ENCODE results near the gene NKAIN2.
"Not testable (repeated sequence)": the region's sequence is repeated elsewhere in the genome, so short reads cannot be mapped to it uniquely, and the experiment has no call there.

NKAIN2 gene

GRCh38 chr6:124008988-124009765 lies 205.5 kb downstream of the NKAIN2 start:
- Histone ChIP-seq H3K27ac (ENCODE audit: low read depth, low read length) (no peak overlapping the region), H3K27me3 (ENCODE audit: control insufficient read depth in 1 of 2, insufficient read depth in 2 of 2, low read length in 2 of 2) (no peaks in the 10 kb centered on the region), H3K4me1 (ENCODE audit: control insufficient read depth in 1 of 2, insufficient read depth in 2 of 2, low read length in 2 of 2) (no peaks in the 10 kb centered on the region), H3K9me3 (ENCODE audit: control insufficient read depth in 1 of 2, low read length in 2 of 2) (no peaks in the 10 kb centered on the region), H3K9ac (ENCODE audit: low read depth in 1 of 2, low read length in 2 of 2) (no peak overlapping the region), H3K36me3 (ENCODE audit: control insufficient read depth in 1 of 2, insufficient read depth in 2 of 2, low read length in 2 of 2) (no peaks in the 10 kb centered on the region), H3K4me3 (ENCODE audit: low read depth in 1 of 2, low read length in 2 of 2) (no peak overlapping the region)

GRCh38 chr6:124010574-124010973 lies 206.9 kb downstream of the NKAIN2 start:
- no peaks in the 10 kb centered on the region for H3K9me3 ChIP-seq (ENCODE audit: control insufficient read depth in 1 of 2, low read length in 2 of 2)
- H3K4me3 ChIP-seq (ENCODE audit: low read depth in 1 of 2, low read length in 2 of 2), result no peak overlapping the region
- H3K36me3 ChIP-seq (ENCODE audit: control insufficient read depth in 1 of 2, insufficient read depth in 2 of 2, low read length in 2 of 2), result no peaks in the 10 kb centered on the region
- H3K4me1 ChIP-seq (ENCODE audit: control insufficient read depth in 1 of 2, insufficient read depth in 2 of 2, low read length in 2 of 2), result no peaks in the 10 kb centered on the region
- H3K9ac ChIP-seq (ENCODE audit: low read depth in 1 of 2, low read length in 2 of 2), result no peak overlapping the region
- no peaks in the 10 kb centered on the region for H3K27me3 ChIP-seq (ENCODE audit: control insufficient read depth in 1 of 2, insufficient read depth in 2 of 2, low read length in 2 of 2)
- H3K27ac ChIP-seq (ENCODE audit: low read depth, low read length), result no peak overlapping the region

DNA sequence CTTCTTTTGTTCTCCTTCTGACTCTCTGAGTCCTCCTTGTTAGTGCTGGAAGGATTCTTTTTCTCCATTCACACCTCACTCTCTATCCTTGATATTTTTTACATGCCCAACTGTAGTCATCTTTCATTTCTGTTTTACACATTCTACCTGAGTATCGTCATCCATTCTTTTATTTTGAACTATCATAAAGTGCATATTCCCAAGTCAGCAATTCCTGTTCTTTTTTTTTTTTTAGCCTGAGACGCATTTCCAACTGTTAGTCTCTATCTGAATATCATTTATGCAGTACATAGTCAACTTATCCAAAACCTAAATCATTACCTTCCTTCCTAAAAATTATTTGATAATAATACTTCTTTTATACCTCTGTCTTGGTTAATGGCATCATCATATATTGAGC lies 207.5 kb downstream of the NKAIN2 start:
- H3K27me3 ChIP-seq (ENCODE audit: control insufficient read depth in 1 of 2, insufficient read depth in 2 of 2, low read length in 2 of 2), result no peaks in the 10 kb centered on the region
- no peak overlapping the region for H3K9ac ChIP-seq (ENCODE audit: low read depth in 1 of 2, low read length in 2 of 2)
- no peaks in the 10 kb centered on the region for H3K4me1 ChIP-seq (ENCODE audit: control insufficient read depth in 1 of 2, insufficient read depth in 2 of 2, low read length in 2 of 2)
- no peaks in the 10 kb centered on the region for H3K9me3 ChIP-seq (ENCODE audit: control insufficient read depth in 1 of 2, low read length in 2 of 2)
- H3K4me3 ChIP-seq (ENCODE audit: low read depth in 1 of 2, low read length in 2 of 2), result no peak overlapping the region
- no peak overlapping the region for H3K27ac ChIP-seq (ENCODE audit: low read depth, low read length)
- no peaks in the 10 kb centered on the region for H3K36me3 ChIP-seq (ENCODE audit: control insufficient read depth in 1 of 2, insufficient read depth in 2 of 2, low read length in 2 of 2)

- not testable (repeated sequence) for H3K27me3 ChIP-seq (ENCODE audit: control insufficient read depth in 1 of 2, insufficient read depth in 2 of 2, low read length in 2 of 2); H3K27ac ChIP-seq (ENCODE audit: low read depth, low read length); H3K9ac ChIP-seq (ENCODE audit: low read depth in 1 of 2, low read length in 2 of 2); H3K4me1 ChIP-seq (ENCODE audit: control insufficient read depth in 1 of 2, insufficient read depth in 2 of 2, low read length in 2 of 2); H3K9me3 ChIP-seq (ENCODE audit: control insufficient read depth in 1 of 2, low read length in 2 of 2); H3K36me3 ChIP-seq (ENCODE audit: control insufficient read depth in 1 of 2, insufficient read depth in 2 of 2, low read length in 2 of 2); H3K4me3 ChIP-seq (ENCODE audit: low read depth in 1 of 2, low read length in 2 of 2)
Measured at GRCh38 chr6:124022051-124022450, 218.4 kb downstream of the NKAIN2 start.

- Histone ChIP-seq H3K27me3 (ENCODE audit: control insufficient read depth in 1 of 2, insufficient read depth in 2 of 2, low read length in 2 of 2) (no peaks in the 10 kb centered on the region), H3K4me3 (ENCODE audit: low read depth in 1 of 2, low read length in 2 of 2) (no peak overlapping the region), H3K9me3 (ENCODE audit: control insufficient read depth in 1 of 2, low read length in 2 of 2) (no peaks in the 10 kb centered on the region), H3K9ac (ENCODE audit: low read depth in 1 of 2, low read length in 2 of 2) (no peak overlapping the region), H3K27ac (ENCODE audit: low read depth, low read length) (no peak overlapping the region), H3K4me1 (ENCODE audit: control insufficient read depth in 1 of 2, insufficient read depth in 2 of 2, low read length in 2 of 2) (no peaks in the 10 kb centered on the region), H3K36me3 (ENCODE audit: control insufficient read depth in 1 of 2, insufficient read depth in 2 of 2, low read length in 2 of 2) (no peaks in the 10 kb centered on the region)
Measured at GRCh38 chr6:124022641-124023040, 219.0 kb downstream of the NKAIN2 start.

DNA sequence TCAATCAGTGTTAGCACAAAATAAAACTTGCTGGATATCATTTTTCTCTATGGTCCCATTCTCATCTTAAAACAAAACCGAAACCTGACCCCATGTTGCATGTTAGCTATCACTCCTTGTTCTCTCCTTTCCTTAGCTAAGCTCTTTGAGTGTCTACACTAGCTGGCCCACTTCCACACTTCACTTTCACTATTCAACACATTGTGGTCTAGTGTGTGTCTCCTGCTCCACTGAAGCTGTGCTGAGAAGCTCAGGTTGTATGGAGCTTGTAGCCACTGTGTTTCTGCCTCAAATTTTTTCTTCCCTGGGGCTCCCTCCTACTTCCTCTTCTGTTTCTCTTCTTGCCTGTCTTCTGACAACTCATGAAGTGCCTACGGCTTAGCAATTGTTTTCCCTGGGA lies 223.0 kb downstream of the NKAIN2 start:
- Histone ChIP-seq H3K9ac (ENCODE audit: low read depth in 1 of 2, low read length in 2 of 2) (no peak overlapping the region), H3K4me1 (ENCODE audit: control insufficient read depth in 1 of 2, insufficient read depth in 2 of 2, low read length in 2 of 2) (no peaks in the 10 kb centered on the region), H3K27me3 (ENCODE audit: control insufficient read depth in 1 of 2, insufficient read depth in 2 of 2, low read length in 2 of 2) (no peaks in the 10 kb centered on the region), H3K9me3 (ENCODE audit: control insufficient read depth in 1 of 2, low read length in 2 of 2) (no peaks in the 10 kb centered on the region), H3K27ac (ENCODE audit: low read depth, low read length) (no peak overlapping the region), H3K36me3 (ENCODE audit: control insufficient read depth in 1 of 2, insufficient read depth in 2 of 2, low read length in 2 of 2) (no peaks in the 10 kb centered on the region), H3K4me3 (ENCODE audit: low read depth in 1 of 2, low read length in 2 of 2) (no peak overlapping the region)

- H3K9ac ChIP-seq (ENCODE audit: low read depth in 1 of 2, low read length in 2 of 2), result no peak overlapping the region
- H3K9me3 ChIP-seq (ENCODE audit: control insufficient read depth in 1 of 2, low read length in 2 of 2), result no peaks in the 10 kb centered on the region
- H3K27ac ChIP-seq (ENCODE audit: low read depth, low read length), result no peak overlapping the region
- H3K27me3 ChIP-seq (ENCODE audit: control insufficient read depth in 1 of 2, insufficient read depth in 2 of 2, low read length in 2 of 2), result no peaks in the 10 kb centered on the region
- no peak overlapping the region for H3K4me3 ChIP-seq (ENCODE audit: low read depth in 1 of 2, low read length in 2 of 2)
- H3K4me1 ChIP-seq (ENCODE audit: control insufficient read depth in 1 of 2, insufficient read depth in 2 of 2, low read length in 2 of 2), result no peaks in the 10 kb centered on the region
- H3K36me3 ChIP-seq (ENCODE audit: control insufficient read depth in 1 of 2, insufficient read depth in 2 of 2, low read length in 2 of 2), result no peaks in the 10 kb centered on the region
Measured at GRCh38 chr6:124027392-124027791, 223.7 kb downstream of the NKAIN2 start.

DNA sequence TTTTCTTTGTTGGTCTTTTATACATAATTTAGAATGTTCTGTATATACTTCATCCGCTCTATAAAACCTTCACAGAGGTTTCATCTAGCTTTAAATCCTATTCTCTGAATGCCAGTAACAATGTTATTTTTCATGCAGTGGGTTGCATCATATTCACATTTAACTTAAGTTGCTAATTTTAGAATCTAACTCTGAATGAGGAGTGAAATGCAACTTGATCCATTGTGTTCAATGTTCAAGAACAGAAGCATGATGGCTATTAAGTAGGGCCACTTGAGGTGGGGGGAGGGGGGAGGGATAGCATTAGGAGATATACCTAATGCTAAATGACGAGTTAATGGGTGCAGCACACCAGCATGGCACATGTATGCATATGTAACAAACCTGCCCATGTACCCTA lies 224.5 kb downstream of the NKAIN2 start:
- Histone ChIP-seq H3K27ac (ENCODE audit: low read depth, low read length) (no peak overlapping the region), H3K9ac (ENCODE audit: low read depth in 1 of 2, low read length in 2 of 2) (no peak overlapping the region), H3K27me3 (ENCODE audit: control insufficient read depth in 1 of 2, insufficient read depth in 2 of 2, low read length in 2 of 2) (no peaks in the 10 kb centered on the region), H3K9me3 (ENCODE audit: control insufficient read depth in 1 of 2, low read length in 2 of 2) (no peaks in the 10 kb centered on the region), H3K4me1 (ENCODE audit: control insufficient read depth in 1 of 2, insufficient read depth in 2 of 2, low read length in 2 of 2) (no peaks in the 10 kb centered on the region), H3K4me3 (ENCODE audit: low read depth in 1 of 2, low read length in 2 of 2) (no peak overlapping the region), H3K36me3 (ENCODE audit: control insufficient read depth in 1 of 2, insufficient read depth in 2 of 2, low read length in 2 of 2) (no peaks in the 10 kb centered on the region)

GRCh38 chr6:124029567-124029966 lies 225.9 kb downstream of the NKAIN2 start:
- Histone ChIP-seq H3K9me3 (ENCODE audit: control insufficient read depth in 1 of 2, low read length in 2 of 2) (no peaks in the 10 kb centered on the region), H3K27me3 (ENCODE audit: control insufficient read depth in 1 of 2, insufficient read depth in 2 of 2, low read length in 2 of 2) (no peaks in the 10 kb centered on the region), H3K27ac (ENCODE audit: low read depth, low read length) (no peak overlapping the region), H3K9ac (ENCODE audit: low read depth in 1 of 2, low read length in 2 of 2) (no peak overlapping the region), H3K4me3 (ENCODE audit: low read depth in 1 of 2, low read length in 2 of 2) (no peak overlapping the region), H3K4me1 (ENCODE audit: control insufficient read depth in 1 of 2, insufficient read depth in 2 of 2, low read length in 2 of 2) (no peaks in the 10 kb centered on the region), H3K36me3 (ENCODE audit: control insufficient read depth in 1 of 2, insufficient read depth in 2 of 2, low read length in 2 of 2) (no peaks in the 10 kb centered on the region)

DNA sequence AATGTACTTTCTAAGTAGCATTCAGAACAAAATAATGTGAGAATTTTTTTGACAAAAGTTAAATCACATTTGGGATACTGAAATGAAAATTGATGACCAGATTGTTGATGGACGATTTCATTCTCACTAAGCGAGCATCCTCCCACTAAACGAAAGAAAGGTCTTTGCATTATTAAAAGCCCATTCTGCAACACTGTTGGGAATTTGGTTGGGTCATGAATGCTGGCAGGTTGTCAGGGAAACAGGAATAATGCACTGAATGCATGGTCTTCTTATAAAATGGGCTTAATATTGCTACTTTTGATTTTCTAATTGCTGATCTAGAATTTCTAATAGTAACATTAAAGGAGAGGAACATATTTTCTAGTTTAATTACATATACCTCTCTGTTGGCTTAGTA lies 229.8 kb downstream of the NKAIN2 start:
- H3K9me3 ChIP-seq (ENCODE audit: control insufficient read depth in 1 of 2, low read length in 2 of 2), result no peaks in the 10 kb centered on the region
- no peaks in the 10 kb centered on the region for H3K27me3 ChIP-seq (ENCODE audit: control insufficient read depth in 1 of 2, insufficient read depth in 2 of 2, low read length in 2 of 2)
- no peaks in the 10 kb centered on the region for H3K4me1 ChIP-seq (ENCODE audit: control insufficient read depth in 1 of 2, insufficient read depth in 2 of 2, low read length in 2 of 2)
- no peak overlapping the region for H3K4me3 ChIP-seq (ENCODE audit: low read depth in 1 of 2, low read length in 2 of 2)
- no peaks in the 10 kb centered on the region for H3K36me3 ChIP-seq (ENCODE audit: control insufficient read depth in 1 of 2, insufficient read depth in 2 of 2, low read length in 2 of 2)
- H3K27ac ChIP-seq (ENCODE audit: low read depth, low read length), result no peak overlapping the region
- no peak overlapping the region for H3K9ac ChIP-seq (ENCODE audit: low read depth in 1 of 2, low read length in 2 of 2)

- no peak overlapping the region for H3K9ac ChIP-seq (ENCODE audit: low read depth in 1 of 2, low read length in 2 of 2)
- H3K9me3 ChIP-seq (ENCODE audit: control insufficient read depth in 1 of 2, low read length in 2 of 2), result no peaks in the 10 kb centered on the region
- no peak overlapping the region for H3K27ac ChIP-seq (ENCODE audit: low read depth, low read length)
- H3K4me3 ChIP-seq (ENCODE audit: low read depth in 1 of 2, low read length in 2 of 2), result no peak overlapping the region
- H3K4me1 ChIP-seq (ENCODE audit: control insufficient read depth in 1 of 2, insufficient read depth in 2 of 2, low read length in 2 of 2), result no peaks in the 10 kb centered on the region
- no peaks in the 10 kb centered on the region for H3K36me3 ChIP-seq (ENCODE audit: control insufficient read depth in 1 of 2, insufficient read depth in 2 of 2, low read length in 2 of 2)
- H3K27me3 ChIP-seq (ENCODE audit: control insufficient read depth in 1 of 2, insufficient read depth in 2 of 2, low read length in 2 of 2), result no peaks in the 10 kb centered on the region
Measured at GRCh38 chr6:124036384-124036783, 232.7 kb downstream of the NKAIN2 start.
